ENCODE results near the gene SEMA7A. TPM values are rescaled to one million over a fixed set of nuclear protein-coding genes. Genes with fewer than 3 reads are reported as not detected.

SEMA7A gene
- total RNA-seq, 2 donors from 2014 or later: 8.1 to 8.2 TPM

DNA sequence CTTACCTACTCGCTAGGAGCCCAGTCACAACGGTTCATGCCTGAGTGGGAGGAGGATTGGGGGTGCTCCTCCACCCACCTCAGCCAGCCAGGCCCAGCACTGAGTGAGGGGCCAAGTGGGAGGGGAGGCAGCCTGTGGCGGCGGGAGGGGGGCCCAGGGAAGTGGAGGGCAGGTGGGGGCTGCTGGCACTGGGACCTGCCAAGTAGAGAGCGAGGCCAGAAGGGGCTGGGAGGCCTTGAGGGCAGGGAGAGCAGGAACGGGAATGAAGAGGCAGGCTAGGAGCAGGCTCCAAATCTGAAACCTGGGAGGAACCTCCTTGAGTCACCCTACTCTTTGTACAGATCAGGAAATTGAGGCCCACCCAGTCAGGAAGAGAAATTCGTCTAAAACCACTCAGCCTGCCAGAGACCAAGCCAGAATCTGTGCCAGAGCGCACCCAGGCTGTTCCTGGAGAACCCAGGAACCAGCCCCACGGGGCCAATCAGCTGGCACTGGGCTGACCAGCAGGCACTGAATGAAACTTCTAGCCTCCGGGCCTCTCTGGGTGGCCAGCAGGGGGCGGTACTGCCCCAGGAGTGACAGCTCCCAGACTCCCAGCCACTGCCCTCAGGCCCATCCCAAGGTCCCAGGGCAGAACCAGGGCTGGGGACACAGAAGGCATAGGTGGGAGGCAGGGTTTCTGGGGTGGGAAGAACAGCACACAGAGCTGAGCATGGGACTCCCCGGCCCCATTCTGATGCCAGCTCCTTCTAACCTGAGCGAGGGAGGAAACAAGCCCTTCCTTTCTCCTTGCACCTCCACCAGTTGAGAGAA, 51.5 kb downstream of the SEMA7A start:
- no peaks in the 10 kb centered on the region for H3K36me3 Mint-ChIP-seq (ENCODE audit: low read depth)
- H3K27me3 Mint-ChIP-seq (ENCODE audit: insufficient read depth): no peaks in the 10 kb centered on the region
- no peak overlapping the region for H3K9ac ChIP-seq (ENCODE audit: extremely low read depth, low read length, poor library complexity, severe bottlenecking)
- no peaks in the 10 kb centered on the region for H3K4me1 ChIP-seq (ENCODE audit: control insufficient read depth, insufficient read depth, low read length)
- no peak overlapping the region for H3K4me3 ChIP-seq (ENCODE audit: low read length)
- H3K27me3 ChIP-seq (ENCODE audit: control insufficient read depth, insufficient read depth, low read length, poor library complexity, severe bottlenecking): no peaks in the 10 kb centered on the region
- TF ChIP-seq CTCF (conservative IDR thresholded peaks at IDR 0.05): peak; percentile 99
- WGBS, 2 experiments (ENCODE audit: insufficient coverage in 1 of 2, insufficient read length in 1 of 2): 36 to 54% methylated on average over 4 to 13 of the region's 13 CpGs
- H3K4me3 Mint-ChIP-seq: no peak overlapping the region
- DNase-seq: peak; percentile 97
- H3K27ac Mint-ChIP-seq: no peak overlapping the region
- no peaks in the 10 kb centered on the region for H3K9me3 Mint-ChIP-seq
- no peaks in the 10 kb centered on the region for H3K36me3 ChIP-seq (ENCODE audit: control insufficient read depth, insufficient read depth, low read length)
- H3K9me3 ChIP-seq (ENCODE audit: control insufficient read depth, low read length): no peaks in the 10 kb centered on the region
- peaks cover 4% of the 10 kb centered on the region for H3K4me1 Mint-ChIP-seq
- H3K27ac ChIP-seq (ENCODE audit: low read depth, low read length): no peak overlapping the region

GRCh38 chr15:74381481-74381880, 52.3 kb downstream of the SEMA7A start:
- H3K9ac ChIP-seq (ENCODE audit: extremely low read depth, low read length, poor library complexity, severe bottlenecking): no peak overlapping the region
- no peaks in the 10 kb centered on the region for H3K27me3 ChIP-seq (ENCODE audit: control insufficient read depth, insufficient read depth, low read length, poor library complexity, severe bottlenecking)
- no peak for DNase-seq
- H3K9me3 ChIP-seq (ENCODE audit: control insufficient read depth, low read length): no peaks in the 10 kb centered on the region
- H3K4me3 ChIP-seq (ENCODE audit: low read length): no peak overlapping the region
- H3K9me3 Mint-ChIP-seq: no peaks in the 10 kb centered on the region
- no peaks in the 10 kb centered on the region for H3K27me3 Mint-ChIP-seq (ENCODE audit: insufficient read depth)
- H3K4me1 Mint-ChIP-seq: peaks cover 4% of the 10 kb centered on the region
- H3K27ac ChIP-seq (ENCODE audit: low read depth, low read length): no peak overlapping the region
- no peaks in the 10 kb centered on the region for H3K36me3 Mint-ChIP-seq (ENCODE audit: low read depth)
- no peak overlapping the region for H3K27ac Mint-ChIP-seq
- TF ChIP-seq CTCF (conservative IDR thresholded peaks at IDR 0.05): no peak
- H3K4me1 ChIP-seq (ENCODE audit: control insufficient read depth, insufficient read depth, low read length): no peaks in the 10 kb centered on the region
- 87 to 100% methylated on average over 2 to 5 of the region's 5 CpGs for WGBS, 2 experiments (ENCODE audit: insufficient coverage in 1 of 2, insufficient read length in 1 of 2)
- no peaks in the 10 kb centered on the region for H3K36me3 ChIP-seq (ENCODE audit: control insufficient read depth, insufficient read depth, low read length)
- H3K4me3 Mint-ChIP-seq: no peak overlapping the region

DNA sequence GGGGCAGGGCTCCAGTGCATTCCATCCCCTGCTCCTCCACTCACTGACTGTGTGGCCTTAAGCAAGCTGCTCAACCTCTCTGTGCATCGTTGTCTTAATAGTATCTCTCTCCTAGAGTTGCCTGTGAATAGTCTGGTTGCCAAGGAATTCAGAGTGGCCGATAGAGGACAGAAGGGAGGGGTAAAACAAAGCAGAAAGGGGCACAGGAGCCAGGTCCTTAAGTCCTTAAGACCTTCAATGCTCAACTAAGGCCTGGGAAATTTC, 52.6 kb downstream of the SEMA7A start:
- Histone ChIP-seq H3K27ac (ENCODE audit: low read depth, low read length) (no peak overlapping the region), H3K27me3 (ENCODE audit: control insufficient read depth, insufficient read depth, low read length, poor library complexity, severe bottlenecking) (no peaks in the 10 kb centered on the region), H3K36me3 (ENCODE audit: control insufficient read depth, insufficient read depth, low read length) (no peaks in the 10 kb centered on the region), H3K4me3 (ENCODE audit: low read length) (no peak overlapping the region), H3K9ac (ENCODE audit: extremely low read depth, low read length, poor library complexity, severe bottlenecking) (no peak overlapping the region), H3K9me3 (ENCODE audit: control insufficient read depth, low read length) (no peaks in the 10 kb centered on the region), H3K4me1 (ENCODE audit: control insufficient read depth, insufficient read depth, low read length) (no peaks in the 10 kb centered on the region)
- no peaks in the 10 kb centered on the region for H3K27me3 Mint-ChIP-seq (ENCODE audit: insufficient read depth)
- TF ChIP-seq CTCF (conservative IDR thresholded peaks at IDR 0.05): no peak
- no peaks in the 10 kb centered on the region for H3K36me3 Mint-ChIP-seq (ENCODE audit: low read depth)
- no peak overlapping the region for H3K27ac Mint-ChIP-seq
- 88 to 100% methylated on average over 1 to 2 of the region's 2 CpGs for WGBS, 2 experiments (ENCODE audit: insufficient coverage in 1 of 2, insufficient read length in 1 of 2)
- DNase-seq: no peak
- H3K4me1 Mint-ChIP-seq: peaks cover 1% of the 10 kb centered on the region
- no peaks in the 10 kb centered on the region for H3K9me3 Mint-ChIP-seq
- no peak overlapping the region for H3K4me3 Mint-ChIP-seq

All from endodermal cell (in vitro differentiated cells).